NCI-H510A treated with DMSO at 0.1 percent for 48 hours (cell line): Measurements from ENCODE around the gene ADARB2.
A peak's percentile ranks its signal among the peaks of the same experiment; 100 is the strongest.
"Not testable (repeated sequence)": the region's sequence is repeated elsewhere in the genome, so short reads cannot be mapped to it uniquely, and the experiment has no call there.

ENCODE experiments used
- DNase-seq: peaks from one replicate; lab custom pipeline; 2025; lab: John Stamatoyannopoulos, UW

Gene ADARB2

DNA sequence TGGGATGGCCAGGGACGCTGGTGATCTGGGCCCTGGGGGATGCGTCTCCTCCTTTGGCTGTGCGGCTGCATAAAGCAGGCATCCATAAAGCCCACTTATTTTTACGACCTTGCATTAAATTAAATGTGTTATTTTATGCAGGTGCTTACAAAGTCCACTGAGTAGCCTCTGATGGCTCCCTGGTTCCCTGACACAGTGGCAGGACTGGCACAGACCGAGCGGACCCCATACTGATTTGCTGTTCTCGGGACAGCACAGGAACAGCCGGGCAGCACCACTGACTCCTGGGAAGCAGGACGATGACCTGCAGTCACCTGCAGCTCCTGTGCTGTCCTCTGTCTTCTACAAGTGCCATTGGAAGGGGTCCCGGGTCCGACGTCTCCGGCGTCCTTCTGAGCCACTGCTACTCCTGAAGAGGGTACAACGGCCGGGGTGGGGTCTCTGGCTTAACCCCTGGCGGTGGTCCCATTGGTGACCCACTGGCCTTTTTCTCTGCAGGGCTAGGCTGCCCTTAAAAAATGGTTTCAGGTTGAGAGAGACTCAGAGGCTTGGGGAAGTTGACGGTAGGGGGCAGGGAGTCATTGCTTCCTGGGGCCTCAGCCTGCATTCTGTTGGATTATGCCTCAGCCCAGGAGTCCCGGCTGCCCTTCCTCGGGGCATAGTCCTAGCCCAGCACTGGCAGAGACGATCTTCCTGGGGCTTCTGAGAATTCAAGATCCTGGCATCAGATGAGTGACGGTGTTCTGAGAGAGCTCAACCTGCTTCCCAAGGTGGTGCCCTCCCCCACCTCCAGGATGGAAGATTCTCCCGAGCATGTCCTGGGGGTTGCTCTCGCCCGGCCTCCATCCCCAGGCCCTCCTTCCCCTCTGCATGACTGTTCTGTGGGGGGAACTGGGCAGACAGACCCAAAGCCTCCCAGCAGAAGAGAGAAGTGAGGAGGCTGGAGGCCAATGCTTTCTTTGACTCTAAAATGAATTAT lies 330.1 kb downstream of the ADARB2 start:
- DNase-seq: no peak

DNA sequence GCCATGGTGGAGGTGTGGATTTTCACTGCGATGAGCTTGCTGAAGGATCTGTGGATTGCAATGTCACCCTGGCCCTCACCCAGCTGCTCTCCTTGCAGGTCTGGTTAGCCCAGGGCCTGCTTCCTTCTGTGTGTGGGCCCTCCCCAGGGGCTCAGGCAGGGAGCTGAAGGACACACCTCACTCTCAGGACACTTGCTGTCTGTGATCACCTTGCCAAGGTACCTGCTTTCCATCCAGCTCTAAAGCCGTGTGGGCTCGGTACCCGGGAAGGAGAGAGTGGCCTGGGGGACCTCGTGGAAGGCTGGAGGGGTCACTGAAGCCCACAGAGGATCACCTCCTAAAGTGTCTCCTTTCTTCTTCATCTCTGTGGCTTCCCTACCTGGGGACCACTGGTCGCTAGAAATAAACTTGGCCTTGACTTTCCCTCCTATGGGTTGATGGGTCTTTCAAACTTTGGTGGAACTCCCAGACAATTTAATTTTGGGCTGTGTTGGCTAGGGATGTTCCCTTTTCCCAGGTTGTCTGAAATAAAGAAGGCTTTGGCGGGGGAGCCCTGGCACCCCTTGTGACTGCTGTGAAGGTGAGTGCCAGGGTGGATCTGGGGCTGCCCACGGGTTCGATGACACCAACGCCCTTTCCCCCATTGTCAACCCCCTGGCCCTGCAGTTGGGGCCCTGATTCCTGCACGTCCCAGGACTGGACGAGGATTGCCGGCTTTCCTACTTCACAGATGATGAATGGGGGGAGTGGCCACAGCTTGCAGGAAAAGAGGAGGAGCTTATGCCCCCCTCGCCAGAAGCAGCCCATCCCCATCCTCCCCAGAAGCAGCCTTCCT lies 331.0 kb downstream of the ADARB2 start:
- DNase-seq: no peak

DNA sequence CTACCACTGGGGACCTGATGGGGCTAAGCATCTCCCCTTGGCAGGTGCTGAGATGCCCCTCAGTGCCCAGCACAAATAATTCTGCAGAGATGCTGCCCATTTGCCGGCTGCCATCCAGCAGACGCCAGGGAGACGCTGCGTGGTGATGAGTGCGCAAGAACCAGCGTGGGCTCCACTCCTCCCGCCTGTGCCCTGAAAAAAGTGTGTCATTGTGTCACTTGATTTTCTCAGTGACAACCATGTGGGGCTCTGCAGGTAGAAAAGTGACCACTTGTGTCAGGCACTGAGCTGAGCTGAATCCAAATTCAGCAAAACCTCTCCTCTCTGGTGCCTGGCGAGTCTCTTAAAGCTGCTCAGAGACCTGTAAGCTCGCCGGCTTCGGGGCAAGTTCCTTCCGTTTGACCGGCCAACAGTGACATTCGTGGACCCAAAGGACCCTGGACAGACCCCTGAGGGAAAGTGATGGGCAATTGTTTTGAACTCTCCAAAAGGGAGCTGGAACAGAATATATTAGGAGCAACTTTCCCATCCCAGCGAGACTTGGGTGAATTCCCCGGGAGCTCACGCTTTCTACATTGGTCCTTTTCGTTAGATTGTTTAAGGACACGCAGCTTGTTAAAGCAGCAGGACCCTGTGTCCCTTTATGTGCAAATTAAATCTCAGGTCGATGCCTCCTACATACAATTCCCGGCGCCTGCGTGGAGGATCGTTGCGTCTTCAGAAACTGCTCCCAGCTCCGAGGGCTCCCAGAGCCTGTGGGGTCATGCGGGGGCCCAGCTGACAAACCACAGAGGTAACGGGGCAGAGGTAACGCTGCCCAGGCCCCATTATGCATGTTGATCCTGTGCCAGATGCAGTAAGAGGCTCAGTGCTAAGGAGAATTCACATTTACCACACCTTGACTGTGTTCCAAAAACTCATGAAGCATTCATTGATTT lies 332.7 kb downstream of the ADARB2 start:
- no peak for DNase-seq

DNA sequence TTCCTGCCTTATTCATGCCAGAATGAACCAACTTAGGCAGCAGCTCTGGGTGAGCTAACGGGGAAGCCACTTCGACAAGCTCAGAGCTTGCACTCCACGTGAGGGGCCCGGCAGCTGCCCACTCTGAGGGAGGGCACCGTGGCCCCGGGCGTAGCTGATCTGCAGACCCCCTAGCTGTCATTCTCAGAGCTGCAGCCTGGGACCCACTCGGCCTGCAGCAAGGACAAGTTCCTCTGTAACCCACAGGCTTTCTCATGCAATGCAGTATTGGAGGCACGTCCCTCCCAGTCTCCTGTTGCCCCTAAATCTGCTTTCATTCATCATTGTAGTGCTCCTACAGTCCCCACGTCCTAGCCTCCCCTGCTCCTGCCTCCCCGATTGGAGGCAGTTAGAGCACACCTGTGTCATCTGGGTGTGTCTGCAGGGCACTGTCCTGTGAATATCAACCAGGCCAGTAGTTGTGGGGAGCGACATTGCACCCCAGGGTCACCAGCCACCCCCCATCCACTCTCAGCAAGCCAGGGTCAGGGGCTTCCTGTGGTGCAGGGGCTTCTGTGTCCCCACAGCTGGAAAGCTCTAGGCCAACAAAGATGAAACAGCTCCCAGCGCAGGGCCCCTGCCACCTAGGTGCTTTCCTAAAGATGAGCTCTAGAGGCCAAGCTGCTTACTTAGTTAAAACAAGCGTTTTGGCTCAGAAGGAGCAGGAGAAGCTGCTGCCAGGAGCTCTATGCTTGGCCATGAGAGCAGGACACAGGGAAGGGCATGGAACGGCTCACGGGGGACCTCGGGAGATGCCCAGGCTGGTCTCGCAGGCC lies 333.6 kb downstream of the ADARB2 start:
- DNase-seq: no peak

DNA sequence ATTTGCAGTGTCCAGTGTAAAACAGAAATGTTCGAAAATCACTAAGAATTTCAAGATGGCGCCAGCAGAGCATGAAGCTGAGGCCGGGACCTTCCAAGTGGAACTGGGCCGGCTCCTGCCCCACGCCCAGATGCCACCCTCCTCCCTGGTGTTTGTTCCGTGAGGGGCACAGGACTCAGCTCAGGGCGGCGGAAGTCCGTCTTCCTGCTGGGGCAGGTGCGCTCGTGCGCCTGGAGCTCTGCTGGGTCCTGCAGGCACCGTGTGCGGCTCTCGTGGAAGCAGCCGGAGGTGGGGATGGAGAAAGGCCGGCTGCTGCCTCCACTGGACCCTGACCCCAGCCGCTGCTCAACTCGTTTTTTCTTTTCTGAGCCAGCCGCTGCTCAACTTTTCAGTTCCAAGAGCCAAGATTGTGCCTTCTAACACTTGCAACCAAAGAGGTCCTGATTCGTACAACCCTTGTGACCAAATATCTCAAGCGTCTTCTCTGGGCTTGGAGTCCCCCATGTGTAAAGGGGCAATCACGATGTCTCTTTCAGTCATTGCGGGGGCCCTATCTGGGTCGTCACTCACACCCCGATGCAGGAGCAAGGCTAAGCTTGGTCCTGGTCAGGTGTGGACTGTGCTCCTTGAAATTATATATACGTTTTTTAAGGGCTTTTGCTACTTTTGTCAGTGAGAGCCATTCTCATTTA lies 334.4 kb downstream of the ADARB2 start:
- DNase-seq: no peak

DNA sequence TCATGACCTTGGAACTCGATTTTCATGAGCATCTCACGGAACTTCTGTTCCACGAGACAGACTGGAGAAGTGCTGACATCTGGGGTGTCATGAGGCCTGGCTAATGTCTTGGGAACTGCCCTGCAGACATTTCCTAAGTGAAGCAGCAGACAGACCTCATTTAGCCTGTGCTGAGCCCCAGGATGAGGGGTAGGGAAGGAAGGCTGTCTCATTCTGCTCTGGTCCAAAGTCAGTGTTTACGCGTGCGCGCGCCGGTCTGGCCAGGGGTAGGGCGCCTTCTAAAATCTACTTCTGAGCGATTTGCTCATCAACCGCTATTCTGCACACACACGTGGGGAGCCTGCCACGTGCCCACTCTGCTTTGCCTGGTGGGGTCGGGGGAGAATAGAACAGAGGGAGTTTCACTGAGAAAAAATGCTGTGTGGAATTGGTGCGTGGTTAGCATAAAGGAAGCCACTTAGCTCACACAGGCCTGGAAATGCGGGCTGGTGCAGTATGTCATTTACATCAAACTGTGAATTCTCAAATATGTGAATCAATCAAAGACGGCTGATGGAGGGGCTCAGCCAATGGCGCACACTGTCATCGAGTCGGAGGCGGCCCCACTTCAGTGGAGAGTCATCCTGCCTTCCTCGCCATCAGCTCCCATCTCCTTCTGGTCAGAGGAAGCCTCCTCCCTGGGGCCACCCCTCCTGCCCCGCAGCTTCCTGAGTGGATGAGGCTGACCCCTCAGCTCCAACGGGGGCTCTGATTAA lies 335.1 kb downstream of the ADARB2 start:
- no peak for DNase-seq

DNA sequence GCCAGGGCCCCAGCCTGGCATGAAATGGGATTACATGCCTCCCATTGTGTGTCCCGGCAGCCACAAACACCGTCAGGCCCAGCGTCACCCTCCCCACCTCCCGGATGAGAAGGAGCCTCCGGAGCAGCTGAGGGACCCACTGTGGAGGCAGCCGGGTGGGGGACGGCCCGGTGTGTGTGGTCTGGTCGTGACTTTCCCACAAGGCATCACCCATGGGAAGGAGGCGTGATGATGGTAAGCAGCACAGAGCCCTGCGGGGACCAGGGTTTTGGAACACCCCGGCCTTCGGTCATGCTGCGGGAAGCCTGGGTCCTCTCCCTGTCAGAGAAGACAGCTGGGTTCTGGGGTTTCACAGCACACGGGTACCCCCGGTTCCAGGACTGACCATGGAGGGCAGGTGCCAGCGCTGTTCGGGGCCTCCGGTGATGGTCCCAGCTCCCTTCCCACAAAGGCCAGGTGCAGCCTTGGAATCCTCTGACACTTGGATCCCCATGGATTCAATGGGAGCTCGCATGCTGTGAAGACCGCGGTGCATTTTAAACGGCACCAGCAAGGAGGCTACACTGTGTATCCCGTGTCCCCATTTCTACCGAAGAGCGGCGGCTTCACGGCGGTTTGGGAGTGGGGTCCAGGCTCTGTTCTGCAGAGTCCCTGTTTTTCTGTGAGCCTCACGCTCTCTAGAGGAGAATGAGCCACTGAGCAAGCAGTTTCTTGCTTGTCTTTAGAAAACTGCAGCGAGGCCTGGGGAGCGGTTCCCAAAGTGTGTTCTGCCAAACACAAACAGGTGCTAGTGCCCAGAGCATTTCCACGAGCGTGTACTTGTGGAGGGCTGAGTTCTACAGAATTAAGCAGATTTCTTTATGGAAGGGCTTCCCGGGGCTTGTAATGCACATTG lies 336.0 kb downstream of the ADARB2 start:
- DNase-seq: no peak

DNA sequence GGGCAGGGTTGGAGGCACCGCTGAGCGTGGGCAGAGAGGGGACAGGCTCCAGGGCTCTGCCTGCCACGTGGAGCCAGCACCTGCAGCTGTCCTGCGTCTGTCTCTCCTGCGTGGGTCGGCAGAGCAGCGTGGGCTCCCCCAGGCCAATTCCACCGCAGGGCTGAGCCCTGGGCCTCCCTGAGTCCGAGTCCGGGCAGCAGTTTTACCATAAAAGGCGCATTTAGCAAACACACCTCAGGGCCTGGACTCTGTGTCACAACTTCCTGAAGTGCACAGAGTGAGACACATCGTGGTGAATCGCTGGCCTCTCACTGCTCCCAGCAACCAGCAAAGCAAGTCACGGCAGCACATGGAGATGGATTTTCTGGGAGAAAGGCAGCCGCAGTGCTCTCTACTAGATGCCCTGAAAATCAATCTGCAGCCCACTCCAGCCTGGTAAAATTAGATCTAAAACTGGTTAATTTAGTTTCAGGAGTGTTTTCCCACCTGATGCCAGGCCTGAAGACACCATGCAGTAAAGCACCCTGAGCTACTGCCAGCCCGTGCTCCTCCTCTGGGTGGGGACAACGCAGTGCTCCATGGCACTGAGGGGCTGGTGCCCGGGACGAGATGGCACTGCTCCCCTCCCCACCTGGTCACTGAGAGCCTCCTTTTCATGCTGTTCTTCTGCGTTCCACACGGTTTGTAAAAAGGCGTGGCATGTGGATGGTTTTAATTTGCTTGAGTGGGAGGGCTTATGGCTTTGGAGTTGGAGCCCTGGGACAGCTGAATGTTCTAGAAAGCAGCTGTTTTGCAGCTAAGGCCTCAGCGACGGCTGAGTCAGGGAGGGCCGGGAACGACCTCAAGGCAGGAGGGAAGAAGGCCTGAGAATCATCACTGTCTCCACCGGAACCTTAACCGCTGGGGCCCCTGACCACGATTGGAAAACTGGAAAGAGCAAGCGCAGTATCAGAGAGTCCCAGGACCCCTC lies 336.9 kb downstream of the ADARB2 start:
- peak; percentile 9 for DNase-seq

DNA sequence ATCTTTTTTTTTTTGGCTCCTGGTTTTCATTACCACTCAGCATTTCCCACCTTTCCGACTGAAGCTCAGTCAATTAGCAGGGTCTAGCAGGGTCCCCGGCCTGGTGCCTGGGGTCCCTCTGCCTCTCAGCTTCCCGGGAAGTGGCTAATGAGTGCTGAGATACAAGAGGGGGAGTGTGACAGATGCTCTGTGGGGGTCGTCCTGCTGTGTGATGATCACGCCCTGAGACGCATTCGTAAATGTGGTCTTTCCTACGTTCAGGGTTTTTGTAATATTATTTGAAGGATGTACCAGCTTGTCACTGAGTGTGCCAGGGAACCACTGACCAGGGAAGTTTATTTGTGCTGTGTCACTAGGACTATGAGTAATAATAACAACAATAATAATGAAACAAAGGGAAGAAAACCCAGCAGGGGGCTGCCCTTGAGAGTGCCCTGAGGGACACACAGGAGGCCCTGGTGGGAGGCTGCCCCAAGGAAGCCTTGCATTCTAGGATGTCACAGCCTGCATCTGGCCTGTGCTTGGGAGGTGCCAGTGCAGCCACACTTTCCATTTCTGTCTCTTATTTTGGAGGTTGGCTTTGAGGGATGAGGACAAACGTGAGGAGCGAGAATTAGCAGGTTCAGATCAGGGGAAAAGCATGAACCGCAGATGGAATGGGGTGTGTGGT lies 337.8 kb downstream of the ADARB2 start:
- DNase-seq: no peak

DNA sequence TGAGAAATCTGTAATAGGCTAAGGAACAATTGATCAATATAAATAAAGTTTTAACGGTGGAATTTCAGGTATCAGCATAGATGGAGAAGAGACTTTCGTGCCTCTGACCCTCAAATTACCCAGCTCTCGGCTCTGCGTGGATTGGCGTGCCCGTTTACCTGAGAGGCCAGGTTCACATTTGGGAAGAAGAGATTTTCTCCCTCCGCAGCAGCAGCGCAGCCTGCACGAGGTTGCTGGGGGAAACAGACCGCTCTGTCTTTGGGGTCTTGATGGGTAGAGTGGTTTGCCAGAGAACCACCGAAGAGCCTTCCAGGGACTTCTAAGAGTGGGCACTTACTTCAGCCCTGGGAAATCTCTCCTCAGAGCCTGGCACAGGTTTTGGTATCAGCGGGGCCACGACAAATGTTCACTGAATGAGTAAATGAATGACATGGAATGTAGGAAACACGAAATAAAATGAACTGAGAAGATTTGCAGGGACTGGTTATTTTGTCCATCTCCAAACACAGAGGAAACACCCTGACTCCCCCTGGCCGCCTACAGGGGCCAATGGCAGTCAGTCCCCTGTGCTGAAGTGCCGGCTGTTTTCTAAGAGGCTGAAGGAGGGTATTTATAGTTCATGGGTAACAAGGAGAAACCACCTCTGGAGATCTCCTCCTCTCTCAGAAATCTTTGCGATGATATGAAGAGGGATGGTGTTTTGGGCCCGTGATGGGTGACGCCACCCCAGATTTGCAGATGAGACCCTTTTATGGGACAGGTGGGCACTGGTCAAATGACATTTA lies 338.5 kb downstream of the ADARB2 start:
- DNase-seq: no peak

DNA sequence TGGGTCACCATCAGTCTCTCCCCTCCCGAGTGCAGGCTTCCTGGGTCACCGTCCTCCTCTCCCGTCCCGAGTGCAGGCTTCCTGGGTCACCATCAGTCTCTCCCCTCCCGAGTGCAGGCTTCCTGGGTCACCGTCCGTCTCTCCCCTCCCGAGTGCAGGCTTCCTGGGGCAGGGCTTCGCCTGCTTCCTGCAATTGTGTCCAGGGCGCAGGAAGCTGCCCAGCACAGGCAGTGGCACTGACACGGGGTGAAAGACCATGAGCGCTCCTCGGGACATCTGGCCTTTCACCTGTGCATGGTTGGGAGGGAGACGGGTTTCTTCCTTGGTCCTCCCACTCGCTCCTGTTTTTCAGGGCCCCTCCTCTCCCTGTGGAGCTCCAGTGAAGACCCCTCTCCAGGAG lies 339.2 kb downstream of the ADARB2 start:
- not testable (repeated sequence) for DNase-seq

DNA sequence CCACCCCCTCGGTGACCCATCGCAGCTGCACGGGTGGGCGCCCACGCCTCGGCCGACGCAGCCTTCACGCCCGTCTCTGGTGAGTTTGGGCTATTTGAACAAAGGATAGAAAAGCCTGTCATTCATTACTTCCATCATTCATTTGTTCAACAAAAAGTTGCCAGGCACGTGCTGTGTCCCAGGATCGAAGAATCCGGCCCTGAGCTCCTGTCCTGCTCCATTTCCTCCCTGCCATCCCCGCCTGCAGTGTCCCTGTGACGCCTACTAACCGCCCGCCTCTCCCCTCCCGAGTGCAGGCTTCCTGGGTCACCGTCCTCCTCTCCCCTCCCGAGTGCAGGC lies 341.1 kb downstream of the ADARB2 start:
- DNase-seq: no peak

DNA sequence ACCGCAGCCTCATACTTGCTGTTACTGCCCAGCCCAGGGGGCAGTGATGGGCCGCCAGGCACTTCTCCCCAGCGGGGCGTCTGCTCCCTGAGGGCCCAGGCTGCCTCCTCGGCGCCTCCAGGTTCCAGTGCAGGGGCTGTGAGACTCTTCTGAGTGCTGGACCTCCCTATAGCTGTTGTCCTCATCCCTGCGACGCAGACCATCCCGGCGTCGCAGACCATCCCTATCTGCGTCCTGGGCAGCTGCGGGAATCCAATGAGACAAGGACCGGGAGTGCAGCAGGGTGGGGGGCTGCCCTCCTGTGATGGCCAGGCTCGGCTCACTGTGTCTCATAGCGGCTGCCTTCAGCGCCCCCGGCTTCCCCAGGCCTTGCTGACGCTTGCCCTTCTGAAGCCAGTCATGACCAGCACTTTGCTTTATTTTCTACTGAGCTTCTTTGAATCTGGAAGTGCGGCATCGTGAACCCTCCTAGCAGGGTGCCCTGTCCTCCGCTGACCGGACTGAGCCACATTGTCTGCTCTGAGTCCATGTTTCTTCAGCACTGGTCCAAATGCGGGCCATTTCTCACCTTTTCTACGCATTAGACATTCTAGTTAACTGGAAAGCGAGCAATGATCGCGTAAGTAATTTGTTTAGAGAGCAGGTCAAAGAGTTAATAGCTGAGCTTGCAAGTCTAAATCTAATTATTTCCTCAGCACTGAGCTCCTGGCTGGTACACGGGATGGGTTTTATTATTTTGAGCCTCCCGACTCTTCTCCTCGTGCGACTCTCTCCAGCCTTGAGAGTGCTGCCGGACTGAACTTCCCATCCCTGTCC lies 341.6 kb downstream of the ADARB2 start:
- DNase-seq: no peak

DNA sequence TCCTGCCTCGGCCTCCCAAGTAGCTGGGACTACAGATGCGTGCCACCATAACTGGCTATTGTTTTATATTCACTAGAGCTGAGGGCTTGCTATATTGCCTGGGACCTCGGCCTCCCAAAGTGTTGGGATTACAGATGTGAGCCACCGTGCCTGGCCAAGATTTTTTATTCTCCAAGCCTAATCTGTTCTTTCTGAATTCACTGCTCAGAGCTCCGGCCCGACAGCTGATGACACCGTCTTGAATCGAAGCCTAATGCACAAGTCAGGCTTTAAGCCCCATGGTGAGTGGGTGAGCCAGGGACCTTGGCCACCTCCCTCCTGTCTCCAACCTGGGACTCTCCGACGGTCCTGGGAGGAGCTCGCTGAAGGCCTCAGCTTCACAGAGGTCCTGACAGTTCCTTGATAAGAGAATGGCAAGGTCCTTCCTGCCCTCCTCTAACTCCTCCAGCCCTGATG lies 342.3 kb downstream of the ADARB2 start:
- DNase-seq: no peak
